Astrocyte (in vitro differentiated cells and primary cell): ENCODE results near the gene DCC. TPM values are rescaled to one million over a fixed set of nuclear protein-coding genes. Genes with fewer than 3 reads are reported as not detected.

Source experiments
- DNase-seq: peaks from one replicate; pipeline ENCODE4 v3.0.0-alpha.2; 2010; ENCODE audit warnings: low read depth
- FAIRE-seq: peaks from 2 replicates; lab custom pipeline; 2011; peaks lifted over from hg19 to GRCh38; lab: Jason Lieb, UNC
- H2AFZ ChIP-seq: 2 replicates; pipeline ENCODE4 v1.6.0; 2012; ENCODE audit warnings: low read depth, low read length, inconsistent platforms
- H3K27ac ChIP-seq: 2 replicates; pipeline ENCODE4 v1.5.1; 2011; ENCODE audit warnings: low read depth, low read length, inconsistent platforms
- H3K27me3 ChIP-seq: 2 replicates; pipeline ENCODE4 v1.6.0; 2011; ENCODE audit warnings: low read length, inconsistent platforms; ENCODE audit not compliant: insufficient read depth
- H3K36me3 ChIP-seq: 2 replicates; pipeline ENCODE4 v1.5.1; 2011; ENCODE audit warnings: low read length, inconsistent platforms; ENCODE audit not compliant: insufficient read depth
- H3K4me1 ChIP-seq: 2 replicates; pipeline ENCODE4 v1.5.1; 2011; ENCODE audit warnings: low read length, inconsistent platforms; ENCODE audit not compliant: insufficient read depth
- H3K4me2 ChIP-seq: 2 replicates; pipeline ENCODE4 v1.6.0; 2012; ENCODE audit warnings: low read length, inconsistent platforms
- H3K4me3 ChIP-seq: 2 replicates; pipeline ENCODE4 v1.5.1; 2011; ENCODE audit warnings: low read depth, mild to moderate bottlenecking, low read length, inconsistent platforms; ENCODE audit not compliant: insufficient read depth
- H3K79me2 ChIP-seq: 2 replicates; pipeline ENCODE4 v1.6.0; 2012; ENCODE audit warnings: mild to moderate bottlenecking, low read length, inconsistent platforms; ENCODE audit not compliant: insufficient read depth
- H3K9ac ChIP-seq: 2 replicates; pipeline ENCODE4 v1.6.0; 2012; ENCODE audit warnings: mild to moderate bottlenecking, low read length, inconsistent platforms
- H3K9me3 ChIP-seq: 2 replicates; pipeline ENCODE4 v1.5.1; 2012; ENCODE audit warnings: low read depth, mild to moderate bottlenecking, low read length, inconsistent platforms; ENCODE audit not compliant: insufficient read depth
- H4K20me1 ChIP-seq: 2 replicates; pipeline ENCODE4 v1.6.0; 2012; ENCODE audit warnings: low read length, inconsistent platforms; ENCODE audit not compliant: insufficient read depth
- H3K27ac Mint-ChIP-seq: one replicate; pipeline ENCODE4 v1.8.0; 2021; ENCODE audit warnings: mild to moderate bottlenecking, mixed read lengths; ENCODE audit not compliant: unreplicated experiment
- H3K27me3 Mint-ChIP-seq: one replicate; pipeline ENCODE4 v1.8.0; 2021; ENCODE audit warnings: low read depth, mixed read lengths; ENCODE audit not compliant: unreplicated experiment
- H3K36me3 Mint-ChIP-seq: one replicate; pipeline ENCODE4 v1.8.0; 2021; ENCODE audit warnings: low read depth, mixed read lengths; ENCODE audit not compliant: unreplicated experiment
- H3K4me1 Mint-ChIP-seq: one replicate; pipeline ENCODE4 v1.8.0; 2021; ENCODE audit warnings: low read depth, mixed read lengths; ENCODE audit not compliant: unreplicated experiment
- H3K4me3 Mint-ChIP-seq: one replicate; pipeline ENCODE4 v1.8.0; 2021; ENCODE audit warnings: mild to moderate bottlenecking, moderate library complexity, mixed read lengths; ENCODE audit not compliant: unreplicated experiment
- H3K9me3 Mint-ChIP-seq: one replicate; pipeline ENCODE4 v1.8.0; 2021; ENCODE audit warnings: mild to moderate bottlenecking, mixed read lengths; ENCODE audit not compliant: unreplicated experiment
- EZH2 ChIP-seq: IDR thresholded peaks from 2 replicates; pipeline ENCODE4 v1.6.1; 2012; ENCODE audit warnings: mild to moderate bottlenecking, low read length, inconsistent platforms; ENCODE audit not compliant: insufficient read depth
- total RNA-seq: library from RNA; stranded (reverse); gene quantifications from 2 replicates; pipeline ENCODE4 v1.2.1, GENCODE V29; 2021
- TF ChIP-seq, protein P1 (sequence below): IDR thresholded peaks from 2 replicates; pipeline ENCODE4 v1.5.1; 2011; ENCODE audit warnings: low read depth, mild to moderate bottlenecking, inconsistent platforms, low read length, moderate library complexity; ENCODE audit not compliant: insufficient read depth

The DCC gene
- total RNA-seq, 1 donor from 2014 or later = 2.6 TPM

DNA sequence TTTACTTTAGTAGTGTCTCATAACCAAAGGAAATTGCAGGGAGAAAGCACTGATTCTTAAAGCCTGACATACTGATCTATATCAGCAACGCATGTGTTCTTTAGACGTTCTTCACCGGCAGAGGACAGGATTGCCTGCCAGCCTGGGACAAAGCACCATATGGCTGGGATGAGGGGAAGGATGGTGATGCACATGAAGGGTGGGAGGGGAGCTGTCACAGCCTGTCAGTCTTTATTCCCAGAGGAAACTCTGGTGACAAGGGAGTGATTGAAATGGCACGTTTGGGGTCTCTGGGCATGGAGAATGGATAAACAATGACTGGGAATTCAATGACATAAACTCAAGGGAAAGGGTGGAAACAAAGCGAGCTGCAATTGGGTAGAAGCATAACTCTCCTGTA, 808.1 kb downstream of the DCC start:
- DNase-seq = no peak

DNA sequence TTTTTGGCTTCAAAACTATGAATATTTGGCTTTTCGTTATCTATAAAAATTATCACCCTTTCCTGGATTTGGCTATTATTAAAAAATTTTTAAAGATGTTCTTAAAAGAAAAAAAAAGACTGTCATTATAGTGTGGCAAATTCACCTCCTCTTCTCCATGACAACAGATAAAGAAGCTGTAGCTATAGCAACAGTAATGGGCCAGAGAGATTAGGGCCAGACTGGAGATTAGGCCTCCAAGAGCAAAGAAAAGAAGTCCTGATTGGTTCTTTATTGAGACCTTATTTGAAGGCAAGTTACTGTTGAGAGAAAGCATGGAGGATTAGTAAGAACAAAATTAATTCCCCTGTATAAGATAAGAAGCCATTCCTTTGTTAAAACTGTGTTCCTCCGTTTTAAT, 812.5 kb downstream of the DCC start:
- Mint-ChIP-seq H3K36me3 (no peaks in the 10 kb centered on the region), H3K4me3 (no peak overlapping the region), H3K27me3 (no peaks in the 10 kb centered on the region), H3K4me1 (no peaks in the 10 kb centered on the region), H3K9me3 (no peaks in the 10 kb centered on the region), H3K27ac (no peak overlapping the region)
- no peaks in the 10 kb centered on the region for H3K27me3 ChIP-seq
- no peaks in the 10 kb centered on the region for H3K36me3 ChIP-seq
- H3K79me2 ChIP-seq = no peaks in the 10 kb centered on the region
- FAIRE-seq = no peak
- no peak overlapping the region for H3K9ac ChIP-seq
- no peak overlapping the region for H2AFZ ChIP-seq
- no peak overlapping the region for H3K27ac ChIP-seq
- H3K4me3 ChIP-seq = no peak overlapping the region
- no peak for DNase-seq
- H3K4me1 ChIP-seq = no peaks in the 10 kb centered on the region
- TF ChIP-seq, protein P1, sequence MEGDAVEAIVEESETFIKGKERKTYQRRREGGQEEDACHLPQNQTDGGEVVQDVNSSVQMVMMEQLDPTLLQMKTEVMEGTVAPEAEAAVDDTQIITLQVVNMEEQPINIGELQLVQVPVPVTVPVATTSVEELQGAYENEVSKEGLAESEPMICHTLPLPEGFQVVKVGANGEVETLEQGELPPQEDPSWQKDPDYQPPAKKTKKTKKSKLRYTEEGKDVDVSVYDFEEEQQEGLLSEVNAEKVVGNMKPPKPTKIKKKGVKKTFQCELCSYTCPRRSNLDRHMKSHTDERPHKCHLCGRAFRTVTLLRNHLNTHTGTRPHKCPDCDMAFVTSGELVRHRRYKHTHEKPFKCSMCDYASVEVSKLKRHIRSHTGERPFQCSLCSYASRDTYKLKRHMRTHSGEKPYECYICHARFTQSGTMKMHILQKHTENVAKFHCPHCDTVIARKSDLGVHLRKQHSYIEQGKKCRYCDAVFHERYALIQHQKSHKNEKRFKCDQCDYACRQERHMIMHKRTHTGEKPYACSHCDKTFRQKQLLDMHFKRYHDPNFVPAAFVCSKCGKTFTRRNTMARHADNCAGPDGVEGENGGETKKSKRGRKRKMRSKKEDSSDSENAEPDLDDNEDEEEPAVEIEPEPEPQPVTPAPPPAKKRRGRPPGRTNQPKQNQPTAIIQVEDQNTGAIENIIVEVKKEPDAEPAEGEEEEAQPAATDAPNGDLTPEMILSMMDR = no peak
- TF ChIP-seq EZH2 = no peak
- no peaks in the 10 kb centered on the region for H3K9me3 ChIP-seq
- no peaks in the 10 kb centered on the region for H4K20me1 ChIP-seq
- H3K4me2 ChIP-seq = no peak overlapping the region

More for the DNA sequence above, 808.1 kb downstream of the DCC start:
- TF ChIP-seq, protein P1 = no peak
- TF ChIP-seq EZH2 = no peak
- Mint-ChIP-seq H3K27me3 (no peaks in the 10 kb centered on the region), H3K27ac (no peak overlapping the region), H3K4me1 (peaks cover 2% of the 10 kb centered on the region), H3K9me3 (no peaks in the 10 kb centered on the region), H3K4me3 (no peak overlapping the region), H3K36me3 (no peaks in the 10 kb centered on the region)
- H3K4me1 ChIP-seq = no peaks in the 10 kb centered on the region
- H4K20me1 ChIP-seq = no peaks in the 10 kb centered on the region
- no peak overlapping the region for H3K4me2 ChIP-seq
- H3K27ac ChIP-seq = no peak overlapping the region
- H3K27me3 ChIP-seq = no peaks in the 10 kb centered on the region
- H3K79me2 ChIP-seq = no peaks in the 10 kb centered on the region
- H3K9ac ChIP-seq = no peak overlapping the region
- H3K36me3 ChIP-seq = no peaks in the 10 kb centered on the region
- no peak for FAIRE-seq
- H3K4me3 ChIP-seq = no peak overlapping the region
- H3K9me3 ChIP-seq = no peaks in the 10 kb centered on the region
- H2AFZ ChIP-seq = no peak overlapping the region

DNA sequence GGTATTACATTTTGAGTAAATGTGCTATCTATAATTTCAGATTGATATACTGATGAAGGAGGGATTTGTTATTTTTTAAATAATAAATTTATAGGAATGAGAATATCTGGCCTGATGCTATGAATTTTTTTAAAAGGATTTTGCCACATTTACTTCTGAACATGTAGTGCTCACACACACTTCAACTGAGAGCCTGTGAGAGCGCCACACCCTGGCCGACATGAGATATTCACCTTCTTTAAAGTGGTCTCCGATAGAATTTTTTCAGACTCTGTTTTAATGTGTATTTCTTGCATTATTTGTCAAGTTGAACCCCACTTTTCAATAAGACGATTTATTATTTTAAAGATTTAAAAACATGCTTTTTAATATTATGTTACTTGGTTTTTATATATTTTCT, 813.3 kb downstream of the DCC start:
- H3K4me3 ChIP-seq = no peak overlapping the region
- no peak overlapping the region for H3K27ac Mint-ChIP-seq
- no peak for FAIRE-seq
- H4K20me1 ChIP-seq = no peaks in the 10 kb centered on the region
- H3K9me3 ChIP-seq = no peaks in the 10 kb centered on the region
- no peaks in the 10 kb centered on the region for H3K36me3 Mint-ChIP-seq
- no peak overlapping the region for H3K4me2 ChIP-seq
- no peaks in the 10 kb centered on the region for H3K36me3 ChIP-seq
- no peak overlapping the region for H2AFZ ChIP-seq
- no peak for TF ChIP-seq EZH2
- TF ChIP-seq, protein P1 = peak; percentile 31
- H3K4me1 ChIP-seq = no peaks in the 10 kb centered on the region
- no peak overlapping the region for H3K27ac ChIP-seq
- H3K79me2 ChIP-seq = no peaks in the 10 kb centered on the region
- H3K27me3 ChIP-seq = no peaks in the 10 kb centered on the region
- H3K27me3 Mint-ChIP-seq = no peaks in the 10 kb centered on the region
- no peaks in the 10 kb centered on the region for H3K9me3 Mint-ChIP-seq
- DNase-seq = no peak
- no peaks in the 10 kb centered on the region for H3K4me1 Mint-ChIP-seq
- H3K4me3 Mint-ChIP-seq = no peak overlapping the region
- no peak overlapping the region for H3K9ac ChIP-seq
